VCaP (cell line): ENCODE results near the gene HLCS.
"Not testable (repeated sequence)": the region's sequence is repeated elsewhere in the genome, so short reads cannot be mapped to it uniquely, and the experiment has no call there.

Experiments
- H3K27ac ChIP-seq: fragments of 450-650 bp; 2 replicates; pipeline ENCODE4 v1.5.1; 2017
- CTCF ChIP-seq: fragments of 450-650 bp; conservative IDR thresholded peaks from 2 replicates; pipeline ENCODE4 v1.5.1; 2017; ENCODE audit warnings: mild to moderate bottlenecking, moderate library complexity

HLCS gene

GRCh38 chr21:37001441-37001840, 35.0 kb upstream of the HLCS start:
- H3K27ac ChIP-seq = 0 out of 2 replicates have a peak overlapping the region, but pooled peaks have one; percentile 4
- TF ChIP-seq CTCF = no peak

GRCh38 chr21:37000381-37000780, 33.9 kb upstream of the HLCS start:
- TF ChIP-seq CTCF = peak; percentile 39
- no peak overlapping the region for H3K27ac ChIP-seq

GRCh38 chr21:36999131-36999898, 32.8 kb upstream of the HLCS start:
- H3K27ac ChIP-seq = no peak overlapping the region
- TF ChIP-seq CTCF = no peak

- H3K27ac ChIP-seq = not testable (repeated sequence)
Observed at GRCh38 chr21:36995285-36995684, 28.8 kb upstream of the HLCS start.

GRCh38 chr21:36994501-36995158, 28.2 kb upstream of the HLCS start:
- no peak for TF ChIP-seq CTCF
- H3K27ac ChIP-seq = no peak overlapping the region

GRCh38 chr21:36992671-36993070, 26.2 kb upstream of the HLCS start:
- no peak overlapping the region for H3K27ac ChIP-seq
- no peak for TF ChIP-seq CTCF

- peak overlapping the region; percentile 95 for H3K27ac ChIP-seq
Observed at GRCh38 chr21:36990508-36991205, 24.2 kb upstream of the HLCS start.

More at GRCh38 chr21:36990508-36991205, 24.2 kb upstream of the HLCS start:
- no peak for TF ChIP-seq CTCF
